Breast epithelium (tissue), 4 donors: ENCODE data around the gene CHD5. TPM values are rescaled to one million over a fixed set of nuclear protein-coding genes. Genes with fewer than 3 reads are reported as not detected.

Experiments
- DNase-seq, 2 donors: peaks; one replicate each; pipeline ENCODE4 v3.0.0-alpha.2; 2019; ENCODE audit warnings: low spot score in 2 of 2
- H3K27ac ChIP-seq, 2 donors: fragments of 200-600 bp; sonication (generic) in 1 of 2; one replicate each; pipeline ENCODE4 v1.5.1; 2016 to 2019; ENCODE audit warnings: mild to moderate bottlenecking in 1 of 2
- H3K27me3 ChIP-seq, 2 donors: fragments of 200-600 bp; sonication (generic) in 1 of 2; one replicate each; pipeline versions ENCODE4 v1.5.1 to v1.6.0; 2017 to 2019; ENCODE audit warnings: control low read depth in 1 of 2, mild to moderate bottlenecking in 1 of 2
- H3K36me3 ChIP-seq: fragments of 200-600 bp; one replicate; pipeline ENCODE4 v1.5.1; 2019
- H3K4me1 ChIP-seq, 2 donors: fragments of 200-600 bp; sonication (generic); one replicate each; pipeline ENCODE4 v1.5.1; 2016 to 2019; ENCODE audit warnings: control low read depth in 1 of 2
- H3K4me3 ChIP-seq, 3 donors: fragments of 200-600 bp; sonication (generic); 1 replicate in 2 of 3; 2 replicates in 1 of 3; pipeline ENCODE4 v1.5.1; 2016 to 2019; ENCODE audit warnings: mild to moderate bottlenecking in 3 of 3, moderate library complexity in 2 of 3
- H3K9me3 ChIP-seq, 2 donors: fragments of 200-600 bp; sonication (generic) in 1 of 2; one replicate each; pipeline ENCODE4 v1.5.1; 2016 to 2019; ENCODE audit warnings: control low read depth in 1 of 2
- POLR2A ChIP-seq: fragments of 450-650 bp; IDR thresholded peaks from one replicate; pipeline ENCODE4 v1.6.1; 2016; ENCODE audit warnings: antibody characterized with exemption, mild to moderate bottlenecking, moderate library complexity
- POLR2AphosphoS5 ChIP-seq, 3 donors: sonication (generic); formaldehyde crosslinking; IDR thresholded peaks; one replicate each; pipeline ENCODE4 v1.6.1; 2017; ENCODE audit warnings: antibody characterized with exemption in 3 of 3
- intact Hi-C: fragments of 100-400 bp; cut with DNase I; formaldehyde crosslinking; loops from one replicate; pipeline ENCODE4 v1.15.1; 2023; ENCODE audit warnings: low total_unique reads
- total RNA-seq, 3 donors: library from RNA; depleted of rRNA; stranded (reverse); fragments of >200 nt; gene quantifications; one replicate each; pipeline ENCODE4 v1.1.0, GENCODE V29; 2016
- TF ChIP-seq, protein P1 (sequence below), 3 donors: fragments of 450-650 bp; IDR thresholded peaks; one replicate each; pipeline ENCODE4 v1.5.1; 2016 to 2017; ENCODE audit warnings: antibody characterized with exemption in 3 of 3, mild to moderate bottlenecking in 3 of 3, moderate library complexity in 3 of 3

CHD5 gene
- total RNA-seq, 3 donors from 2014 or later, result under 0.01 to 0.33 (median 0.15) TPM

DNA sequence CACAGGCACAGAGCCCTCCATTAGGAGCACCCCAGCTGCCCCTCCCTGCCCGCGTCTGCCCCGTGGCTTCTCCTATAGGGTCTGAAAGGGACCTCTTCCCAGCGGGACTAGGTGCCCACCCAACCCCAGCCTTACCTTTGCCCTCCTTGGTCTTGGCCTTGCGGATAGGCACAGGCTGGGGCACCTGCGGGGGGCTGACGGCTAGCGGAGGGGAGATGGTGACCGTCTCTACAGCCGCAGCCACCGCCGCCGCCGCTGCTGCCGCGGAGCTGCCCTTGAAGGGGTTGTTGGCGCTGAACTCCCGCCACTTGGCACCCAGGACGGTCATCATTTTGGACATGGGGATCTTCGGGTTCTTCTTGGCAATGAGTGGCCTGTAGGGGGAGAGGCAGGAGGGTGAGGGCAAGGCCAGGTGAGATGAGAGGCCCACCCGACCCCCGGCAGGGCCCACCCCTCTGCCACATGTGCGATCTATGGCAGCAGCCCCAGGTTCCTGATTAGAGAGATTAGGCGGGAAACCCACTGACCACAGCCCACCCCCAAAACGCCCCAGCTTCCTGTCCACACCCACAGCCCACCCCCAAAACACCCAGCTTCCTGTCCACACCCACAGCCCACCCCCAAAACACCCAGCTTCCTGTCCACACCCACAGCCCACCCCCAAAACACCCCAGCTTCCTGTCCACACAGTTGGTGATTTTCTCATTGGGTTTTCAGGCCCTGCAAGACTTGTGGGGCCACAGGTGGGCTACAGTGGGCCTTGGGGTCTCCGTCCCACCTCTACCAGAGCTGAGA, 25.4 kb downstream of the CHD5 start:
- no peaks in the 10 kb centered on the region for H3K9me3 ChIP-seq
- no peak overlapping the region for H3K27ac ChIP-seq
- peaks cover 0 to 3% of the 10 kb centered on the region in 2 donors for H3K27me3 ChIP-seq
- TF ChIP-seq, protein P1, sequence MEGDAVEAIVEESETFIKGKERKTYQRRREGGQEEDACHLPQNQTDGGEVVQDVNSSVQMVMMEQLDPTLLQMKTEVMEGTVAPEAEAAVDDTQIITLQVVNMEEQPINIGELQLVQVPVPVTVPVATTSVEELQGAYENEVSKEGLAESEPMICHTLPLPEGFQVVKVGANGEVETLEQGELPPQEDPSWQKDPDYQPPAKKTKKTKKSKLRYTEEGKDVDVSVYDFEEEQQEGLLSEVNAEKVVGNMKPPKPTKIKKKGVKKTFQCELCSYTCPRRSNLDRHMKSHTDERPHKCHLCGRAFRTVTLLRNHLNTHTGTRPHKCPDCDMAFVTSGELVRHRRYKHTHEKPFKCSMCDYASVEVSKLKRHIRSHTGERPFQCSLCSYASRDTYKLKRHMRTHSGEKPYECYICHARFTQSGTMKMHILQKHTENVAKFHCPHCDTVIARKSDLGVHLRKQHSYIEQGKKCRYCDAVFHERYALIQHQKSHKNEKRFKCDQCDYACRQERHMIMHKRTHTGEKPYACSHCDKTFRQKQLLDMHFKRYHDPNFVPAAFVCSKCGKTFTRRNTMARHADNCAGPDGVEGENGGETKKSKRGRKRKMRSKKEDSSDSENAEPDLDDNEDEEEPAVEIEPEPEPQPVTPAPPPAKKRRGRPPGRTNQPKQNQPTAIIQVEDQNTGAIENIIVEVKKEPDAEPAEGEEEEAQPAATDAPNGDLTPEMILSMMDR (IDR thresholded peaks at IDR 0.05), result no peak
- TF ChIP-seq POLR2A (no peak), POLR2AphosphoS5 (IDR thresholded peaks at IDR 0.05) (no peak)
- no peak for DNase-seq
- no peaks in the 10 kb centered on the region for H3K36me3 ChIP-seq
- intact Hi-C loops, result loop anchor here (5.0 kb wide), 1 partner anchor 413 kb away; no protein-coding TSS in a partner anchor
- peaks cover 0 to 7% of the 10 kb centered on the region in 2 donors for H3K4me1 ChIP-seq
- H3K4me3 ChIP-seq, result no peak overlapping the region

DNA sequence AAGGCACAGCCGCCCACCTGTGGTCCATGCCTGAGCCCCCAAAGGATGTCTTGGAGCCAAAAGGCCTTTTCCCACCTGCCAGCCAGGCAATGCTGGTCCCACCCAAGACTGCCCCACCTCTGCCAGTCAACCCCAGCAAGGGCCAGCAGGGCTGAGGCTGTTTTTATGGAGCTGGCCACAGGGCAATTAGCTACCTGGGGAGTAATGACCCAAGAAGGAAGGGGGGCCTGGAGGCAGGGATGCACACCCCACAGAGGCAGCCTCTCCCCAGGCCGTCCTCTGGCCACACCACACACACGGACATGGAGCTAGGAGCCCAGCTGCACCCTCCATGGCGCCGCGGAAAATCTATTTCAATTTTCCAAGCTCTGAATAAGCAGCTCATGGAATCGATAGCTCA, 27.2 kb downstream of the CHD5 start:
- no peak for DNase-seq
- H3K27ac ChIP-seq, result no peak overlapping the region
- intact Hi-C loops, result loop anchor here (1.0 to 5.0 kb wide), 2 partner anchors 45 to 414 kb away; no protein-coding TSS in a partner anchor
- H3K4me1 ChIP-seq, result peaks cover 0 to 7% of the 10 kb centered on the region in 2 donors
- peaks cover 3 to 13% of the 10 kb centered on the region in 2 donors for H3K27me3 ChIP-seq
- H3K36me3 ChIP-seq, result no peaks in the 10 kb centered on the region
- no peak overlapping the region for H3K4me3 ChIP-seq
- H3K9me3 ChIP-seq, result no peaks in the 10 kb centered on the region
- TF ChIP-seq, protein P1 (IDR thresholded peaks at IDR 0.05), result no peak
- TF ChIP-seq POLR2AphosphoS5 (IDR thresholded peaks at IDR 0.05) (no peak), POLR2A (no peak)

DNA sequence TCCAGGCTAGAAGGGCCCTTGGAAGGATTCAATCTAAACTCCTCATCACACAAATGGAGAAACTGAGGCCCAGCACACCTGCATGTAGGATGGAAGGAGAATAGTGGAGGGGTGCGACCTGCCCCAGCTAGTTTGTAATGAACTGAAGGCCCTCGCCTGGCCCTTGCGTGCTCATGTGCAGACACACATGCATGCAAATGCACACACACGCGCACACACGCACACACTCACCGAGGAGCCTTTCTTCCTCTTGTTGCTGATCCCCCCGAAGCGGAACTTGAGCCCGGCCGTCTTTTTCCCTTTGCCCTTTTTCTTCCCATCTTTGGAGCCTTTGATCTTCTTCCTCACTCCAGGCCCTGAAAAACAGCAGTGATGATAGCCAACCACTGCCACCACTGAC, 27.9 kb downstream of the CHD5 start:
- Histone ChIP-seq H3K36me3 (no peaks in the 10 kb centered on the region), H3K9me3 (no peaks in the 10 kb centered on the region), H3K4me3 (no peak overlapping the region), H3K27me3 (peaks cover 3 to 20% of the 10 kb centered on the region in 2 donors), H3K27ac (no peak overlapping the region), H3K4me1 (peaks cover 0 to 4% of the 10 kb centered on the region in 2 donors)
- no peak for TF ChIP-seq POLR2A
- TF ChIP-seq, protein P1 (IDR thresholded peaks at IDR 0.05), result no peak
- no peak for TF ChIP-seq POLR2AphosphoS5 (IDR thresholded peaks at IDR 0.05)
- no peak for DNase-seq
- intact Hi-C loops, result loop anchor here (1.0 to 5.0 kb wide), 2 partner anchors 44 to 415 kb away; no protein-coding TSS in a partner anchor

DNA sequence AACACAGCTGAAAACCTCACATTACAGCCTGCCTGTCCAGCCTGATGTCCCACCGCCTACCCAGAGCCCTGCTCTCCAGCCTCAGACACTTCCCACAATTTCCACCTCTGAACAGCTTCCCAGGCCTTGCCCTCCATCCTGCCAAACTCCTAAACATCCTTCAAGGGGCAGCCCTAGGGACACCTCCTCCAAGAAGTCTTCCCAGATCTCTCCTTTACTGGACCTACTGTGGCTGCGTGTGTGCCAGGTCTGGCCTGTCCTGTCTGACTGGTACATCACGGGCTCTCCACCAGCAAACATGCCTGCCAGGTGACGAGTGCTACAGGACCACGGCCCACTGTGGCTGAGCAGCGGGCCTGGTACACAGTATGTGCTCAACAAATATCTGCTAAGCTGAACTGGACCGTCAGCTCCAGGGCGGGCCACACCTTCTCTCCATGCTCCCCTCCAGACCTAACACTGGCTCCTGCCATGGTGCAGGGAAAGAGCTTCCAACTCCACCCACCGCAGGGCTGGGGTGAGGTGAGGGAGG, 28.8 kb downstream of the CHD5 start:
- TF ChIP-seq, protein P1 (IDR thresholded peaks at IDR 0.05), result no peak
- TF ChIP-seq POLR2AphosphoS5 (IDR thresholded peaks at IDR 0.05) (no peak), POLR2A (no peak)
- intact Hi-C loops, result loop anchor here (5.0 kb wide), 1 partner anchor 416 kb away; no protein-coding TSS in a partner anchor
- DNase-seq, result no peak

More for the DNA sequence above, 28.8 kb downstream of the CHD5 start:
- Histone ChIP-seq H3K4me3 (no peak overlapping the region), H3K9me3 (no peaks in the 10 kb centered on the region), H3K4me1 (no peaks in the 10 kb centered on the region), H3K36me3 (no peaks in the 10 kb centered on the region), H3K27me3 (peaks cover 3 to 29% of the 10 kb centered on the region in 2 donors), H3K27ac (no peak overlapping the region)
